Heart left ventricle (tissue), 13 donors: ENCODE measurements around the gene CSMD2.

ENCODE experiments used
- POLR2A ChIP-seq, 2 donors: fragments of 450-650 bp; IDR thresholded peaks; one replicate each; pipeline ENCODE4 v1.6.1; 2017; ENCODE audit warnings: antibody characterized with exemption in 2 of 2, mild to moderate bottlenecking in 2 of 2, moderate library complexity in 2 of 2
- TF ChIP-seq, protein P1 (sequence below), 12 donors: fragments of 200-600 bp; sonication (generic) in 4 of 12; IDR thresholded peaks; one replicate each; pipeline versions ENCODE4 v1.5.0 to v1.8.0; 2018 to 2022; ENCODE audit warnings: antibody characterized with exemption in 12 of 12, mild to moderate bottlenecking in 5 of 12
- donor health status: ischemic (EF 13 %, LVEDD 7.1; RV severe dilation, severe dysfunction).
- donor health status: DM: no; HTN: yes; CAD: no.
- donor health status: DM: no; HTN: no; CAD: no.
- donor health status: ischemic (EF 25% LVEDD 6.9; RV normal size, moderate dysfunction).
- donor health status: ischemic (EF 25% LVEDD 5.7; RV mildly dilated, moderate dysfunction).
- donor health status: ischemic (EF 35%, LVEDD 5.7; RV mildly dilated, moderate dysfunction).
- donor health status: nonischemic (EF 11% LVEDD 7.7; RV severe dilation, severe dysfunction).
- donor health status: DM: yes; HTN: yes; CAD: no.
- donor health status: PGD.
- donor health status: ischemic (EF 29% LVEDD 5.4; RV normal size, mild dysfunction).
- donor health status: nonischemic (EF 23%, LVEDD 6.1; RV moderate dilation, normal function).

DNA sequence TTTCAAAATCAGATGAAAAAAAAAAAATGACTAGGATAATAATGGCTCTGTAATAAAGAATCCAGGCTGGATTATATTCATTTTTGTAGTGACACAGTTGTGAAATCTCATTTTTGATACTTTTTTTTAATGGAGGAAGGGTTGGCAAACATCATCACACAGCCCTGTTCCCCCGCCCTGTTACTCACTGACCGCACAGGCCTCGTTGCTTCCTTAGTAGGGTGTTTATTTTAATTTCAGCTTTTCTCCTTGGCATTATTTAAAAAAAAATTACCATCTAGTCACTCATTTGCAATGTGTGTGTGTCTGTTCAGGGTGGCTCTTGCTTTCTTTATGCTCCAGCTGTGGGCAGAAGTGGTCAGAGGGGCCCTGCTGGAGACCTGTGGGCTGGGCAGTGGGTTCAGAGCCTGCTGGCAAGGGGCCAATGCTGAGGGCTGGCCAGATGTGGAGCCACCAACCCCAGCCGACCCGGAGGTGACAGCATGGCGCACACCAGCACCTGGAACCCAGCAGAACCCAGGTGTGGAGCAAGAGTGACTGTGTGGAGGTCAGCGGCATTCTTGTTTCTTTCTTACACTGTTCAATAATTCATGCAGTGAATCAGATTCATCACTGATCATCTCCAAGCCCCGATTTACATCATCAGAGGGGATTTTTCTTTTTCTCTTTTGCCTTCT lies 648.0 kb downstream of the CSMD2 start:
- TF ChIP-seq, protein P1, sequence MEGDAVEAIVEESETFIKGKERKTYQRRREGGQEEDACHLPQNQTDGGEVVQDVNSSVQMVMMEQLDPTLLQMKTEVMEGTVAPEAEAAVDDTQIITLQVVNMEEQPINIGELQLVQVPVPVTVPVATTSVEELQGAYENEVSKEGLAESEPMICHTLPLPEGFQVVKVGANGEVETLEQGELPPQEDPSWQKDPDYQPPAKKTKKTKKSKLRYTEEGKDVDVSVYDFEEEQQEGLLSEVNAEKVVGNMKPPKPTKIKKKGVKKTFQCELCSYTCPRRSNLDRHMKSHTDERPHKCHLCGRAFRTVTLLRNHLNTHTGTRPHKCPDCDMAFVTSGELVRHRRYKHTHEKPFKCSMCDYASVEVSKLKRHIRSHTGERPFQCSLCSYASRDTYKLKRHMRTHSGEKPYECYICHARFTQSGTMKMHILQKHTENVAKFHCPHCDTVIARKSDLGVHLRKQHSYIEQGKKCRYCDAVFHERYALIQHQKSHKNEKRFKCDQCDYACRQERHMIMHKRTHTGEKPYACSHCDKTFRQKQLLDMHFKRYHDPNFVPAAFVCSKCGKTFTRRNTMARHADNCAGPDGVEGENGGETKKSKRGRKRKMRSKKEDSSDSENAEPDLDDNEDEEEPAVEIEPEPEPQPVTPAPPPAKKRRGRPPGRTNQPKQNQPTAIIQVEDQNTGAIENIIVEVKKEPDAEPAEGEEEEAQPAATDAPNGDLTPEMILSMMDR (IDR thresholded peaks at IDR 0.05), result no peak
- no peak for TF ChIP-seq POLR2A (IDR thresholded peaks at IDR 0.05)
